CD4-positive, alpha-beta T cell treated with Interleukin-1 beta for 1 hour (primary cell): ENCODE measurements around the gene JPT2.

Source experiments
- DNase-seq, 2 donors: peaks; one replicate each; pipeline ENCODE4 v3.0.0-alpha.2; 2020 to 2022

JPT2 gene

GRCh38 chr16:1740781-1741490 is 62.9 kb downstream of the JPT2 start:
- no peak for DNase-seq

GRCh38 chr16:1741553-1742165 is 63.6 kb downstream of the JPT2 start:
- DNase-seq = no peak

GRCh38 chr16:1743376-1744337 is 65.6 kb downstream of the JPT2 start:
- DNase-seq = no peak

GRCh38 chr16:1744338-1744840 is 66.3 kb downstream of the JPT2 start:
- no peak for DNase-seq

GRCh38 chr16:1745181-1745899 is 67.3 kb downstream of the JPT2 start:
- DNase-seq = no peak

- DNase-seq = no peak
Observed at GRCh38 chr16:1745900-1746692, 68.0 kb downstream of the JPT2 start.

GRCh38 chr16:1746693-1747195 is 68.7 kb downstream of the JPT2 start:
- no peak for DNase-seq

- DNase-seq = no peak
Observed at GRCh38 chr16:1747934-1748333, 69.9 kb downstream of the JPT2 start.

- DNase-seq = no peak
Observed at GRCh38 chr16:1749152-1750117, 71.4 kb downstream of the JPT2 start.
